Prostate gland (tissue), 2 donors: ENCODE measurements around the gene ZMAT3.
"Not testable (repeated sequence)": the region's sequence is repeated elsewhere in the genome, so short reads cannot be mapped to it uniquely, and the experiment has no call there.

ENCODE experiments used
- CTCF ChIP-seq, 4 experiments: fragments of 200-600 bp in 2 of 4; fragments of 450-650 bp in 2 of 4; sonication (generic) in 2 of 4; IDR thresholded peaks; 1 replicate in 3 of 4; 2 replicates in 1 of 4; pipeline ENCODE4 v1.5.1; 2016 to 2019; ENCODE audit warnings: antibody characterized with exemption in 4 of 4, mild to moderate bottlenecking in 2 of 4, moderate library complexity in 2 of 4
- POLR2A ChIP-seq: fragments of 450-650 bp; IDR thresholded peaks from one replicate; pipeline ENCODE4 v1.6.1; 2016; ENCODE audit warnings: antibody characterized with exemption, mild to moderate bottlenecking
- POLR2AphosphoS5 ChIP-seq: sonication (generic); formaldehyde crosslinking; IDR thresholded peaks from one replicate; pipeline ENCODE4 v1.6.1; 2017; ENCODE audit warnings: antibody characterized with exemption

GRCh38 chr3:179054565-179054964, 17.0 kb downstream of the ZMAT3 start:
- TF ChIP-seq CTCF (IDR thresholded peaks at IDR 0.05); POLR2AphosphoS5; POLR2A: not testable (repeated sequence)
